Upper lobe of left lung (tissue), 6 donors: ENCODE results near the gene GAA. TPM values are rescaled to one million over a fixed set of nuclear protein-coding genes. Genes with fewer than 3 reads are reported as not detected.

Experiments used
- ATAC-seq, 2 donors: fragments of 200-7000 bp; cut with Tn5 transposase; one replicate each; pipeline ENCODE4 v1.9.1; 2022; ENCODE audit warnings: mild to moderate bottlenecking in 2 of 2, moderate library complexity in 2 of 2; ENCODE audit not compliant: low FRiP score in 2 of 2
- DNase-seq, 2 donors: peaks; one replicate each; pipeline ENCODE4 v3.0.0-alpha.2; 2019 to 2020
- H3K27ac ChIP-seq, 4 donors: fragments of 200-600 bp; sonication (generic); one replicate each; pipeline ENCODE4 v1.5.1; 2016 to 2019
- H3K27me3 ChIP-seq, 4 donors: fragments of 200-600 bp; sonication (generic); one replicate each; pipeline ENCODE4 v1.5.1; 2017 to 2019
- H3K36me3 ChIP-seq, 4 donors: fragments of 200-600 bp; sonication (generic); one replicate each; pipeline ENCODE4 v1.5.1; 2016 to 2019
- H3K4me1 ChIP-seq, 4 donors: fragments of 200-600 bp; sonication (generic); one replicate each; pipeline ENCODE4 v1.5.1; 2018 to 2019
- H3K4me3 ChIP-seq, 4 donors: fragments of 200-600 bp; sonication (generic); one replicate each; pipeline ENCODE4 v1.5.1; 2017 to 2019; ENCODE audit warnings: mild to moderate bottlenecking in 2 of 4, moderate library complexity in 1 of 4
- H3K9me3 ChIP-seq, 4 donors: fragments of 200-600 bp; sonication (generic); one replicate each; pipeline ENCODE4 v1.5.1; 2018 to 2019
- CTCF ChIP-seq, 6 experiments: fragments of 450-650 bp in 4 of 6; fragments of 200-600 bp in 2 of 6; sonication (generic) in 2 of 6; IDR thresholded peaks; one replicate each; pipeline ENCODE4 v1.5.1; 2016 to 2019; ENCODE audit warnings: antibody characterized with exemption in 6 of 6
- EP300 ChIP-seq, 4 donors: sonication (generic); formaldehyde crosslinking; IDR thresholded peaks; one replicate each; pipeline ENCODE4 v1.5.1; 2017; ENCODE audit warnings: antibody characterized with exemption in 4 of 4, control low read depth in 2 of 4
- POLR2A ChIP-seq, 4 donors: fragments of 450-650 bp; IDR thresholded peaks; one replicate each; pipeline ENCODE4 v1.5.1; 2016 to 2017; ENCODE audit warnings: antibody characterized with exemption in 4 of 4, mild to moderate bottlenecking in 2 of 4
- POLR2AphosphoS5 ChIP-seq, 2 donors: sonication (generic); formaldehyde crosslinking; IDR thresholded peaks; one replicate each; pipeline ENCODE4 v1.5.1; 2017; ENCODE audit warnings: antibody characterized with exemption in 2 of 2
- whole genome bisulfite sequencing, 2 donors: methylation state at CpG; one replicate each; pipeline ENCODE4 v1.1.5; 2017 to 2018; 5-methylcytosine and 5-hydroxymethylcytosine counted together
- total RNA-seq, 6 donors: library from RNA; depleted of rRNA in 4 of 6; stranded (reverse); fragments of >200 nt in 4 of 6; gene quantifications; one replicate each; pipeline versions ENCODE4 v1.1.0 to v1.2.1, GENCODE V29; 2016 to 2021
- donor health status: DM: no; HTN: no; CAD: no; lungs with moderate emphysema.
- donor health status: DM: no; HTN: yes; CAD: no; lungs with severe emphysema.

Gene GAA
- total RNA-seq, 6 donors from 2014 or later, result 54.7 to 178 (median 157) TPM

DNA sequence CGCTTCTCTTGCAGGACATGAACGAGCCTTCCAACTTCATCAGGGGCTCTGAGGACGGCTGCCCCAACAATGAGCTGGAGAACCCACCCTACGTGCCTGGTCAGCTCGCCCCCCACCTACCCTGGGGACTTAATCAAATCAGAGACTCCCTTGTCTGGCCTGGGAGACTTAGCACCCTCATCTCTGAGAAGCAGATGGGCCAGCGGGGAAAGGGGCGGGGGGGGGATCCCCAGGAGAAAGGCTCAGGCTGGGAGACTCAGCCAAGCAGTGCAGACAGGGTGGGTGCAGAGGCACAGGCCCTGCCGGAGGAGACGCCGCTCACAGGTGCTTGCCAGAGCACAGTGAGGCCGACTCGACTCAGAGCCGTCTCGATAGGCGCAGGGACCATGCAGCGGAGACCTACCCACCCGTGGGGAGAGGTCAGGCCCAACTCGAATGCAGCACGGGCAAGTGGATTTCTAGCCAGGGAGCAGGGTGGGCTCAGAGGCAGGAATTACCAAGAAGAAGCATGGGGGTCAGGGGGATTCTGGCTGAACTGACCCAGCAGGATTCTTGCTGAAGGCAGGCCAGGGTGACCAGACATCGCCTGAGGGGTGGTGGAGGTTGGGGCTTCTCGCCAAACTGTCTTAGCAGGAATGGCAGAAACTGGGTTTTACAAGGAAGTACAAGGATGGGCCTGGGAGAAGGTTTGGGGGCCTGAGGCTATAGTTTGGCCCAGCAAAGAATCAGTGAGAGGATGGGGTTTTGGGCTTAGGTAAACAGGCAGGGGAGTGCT, 9.7 kb downstream of the GAA start:
- no peak overlapping the region for H3K4me3 ChIP-seq
- WGBS, 2 donors, result 90 to 94% methylated on average over 17 to 18 of the region's 21 CpGs
- TF ChIP-seq CTCF (IDR thresholded peaks at IDR 0.05) (no peak), EP300 (IDR thresholded peaks at IDR 0.05) (no peak), POLR2A (IDR thresholded peaks at IDR 0.05) (no peak), POLR2AphosphoS5 (IDR thresholded peaks at IDR 0.05) (no peak)
- DNase-seq, result no peak
- no peaks in the 10 kb centered on the region for H3K27me3 ChIP-seq
- peaks cover 0 to 31% (median 5%) of the 10 kb centered on the region in 4 donors for H3K36me3 ChIP-seq
- H3K4me1 ChIP-seq, result no peaks in the 10 kb centered on the region
- H3K27ac ChIP-seq, result no peak overlapping the region
- no peak for ATAC-seq
- H3K9me3 ChIP-seq, result no peaks in the 10 kb centered on the region

GRCh38 chr17:80111702-80112470, 10.5 kb downstream of the GAA start:
- Histone ChIP-seq H3K36me3 (peaks cover 0 to 31% (median 5%) of the 10 kb centered on the region in 4 donors), H3K27ac (no peak overlapping the region), H3K4me3 (no peak overlapping the region), H3K9me3 (no peaks in the 10 kb centered on the region), H3K4me1 (no peaks in the 10 kb centered on the region), H3K27me3 (no peaks in the 10 kb centered on the region)
- no peak for ATAC-seq
- TF ChIP-seq EP300 (IDR thresholded peaks at IDR 0.05), result no peak
- no peak for TF ChIP-seq POLR2AphosphoS5 (IDR thresholded peaks at IDR 0.05)
- TF ChIP-seq CTCF (IDR thresholded peaks at IDR 0.05), result no peak
- no peak for TF ChIP-seq POLR2A (IDR thresholded peaks at IDR 0.05)
- 91 to 93% methylated on average over 4 to 22 of the region's 26 CpGs for WGBS, 2 donors
- no peak for DNase-seq

DNA sequence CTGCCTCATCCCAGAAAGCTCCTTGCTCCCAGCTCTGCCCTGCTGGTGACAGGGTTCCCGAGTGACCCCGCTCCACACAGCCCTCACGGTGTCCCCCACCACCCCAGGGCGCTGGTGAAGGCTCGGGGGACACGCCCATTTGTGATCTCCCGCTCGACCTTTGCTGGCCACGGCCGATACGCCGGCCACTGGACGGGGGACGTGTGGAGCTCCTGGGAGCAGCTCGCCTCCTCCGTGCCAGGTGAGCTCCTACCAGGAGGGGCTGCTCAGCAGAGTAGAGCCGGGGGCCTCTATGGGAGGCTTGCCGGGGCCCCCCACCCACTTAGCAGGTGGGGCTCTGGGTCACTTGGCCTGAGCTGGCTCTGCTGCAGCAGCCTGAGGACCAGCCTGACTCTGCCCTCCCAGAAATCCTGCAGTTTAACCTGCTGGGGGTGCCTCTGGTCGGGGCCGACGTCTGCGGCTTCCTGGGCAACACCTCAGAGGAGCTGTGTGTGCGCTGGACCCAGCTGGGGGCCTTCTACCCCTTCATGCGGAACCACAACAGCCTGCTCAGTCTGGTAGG, 11.2 kb downstream of the GAA start:
- no peaks in the 10 kb centered on the region for H3K9me3 ChIP-seq
- peaks cover 0 to 31% (median 5%) of the 10 kb centered on the region in 4 donors for H3K36me3 ChIP-seq
- H3K4me1 ChIP-seq, result no peaks in the 10 kb centered on the region
- no peak for ATAC-seq
- H3K4me3 ChIP-seq, result no peak overlapping the region
- TF ChIP-seq CTCF (IDR thresholded peaks at IDR 0.05) (no peak), POLR2AphosphoS5 (IDR thresholded peaks at IDR 0.05) (no peak), EP300 (IDR thresholded peaks at IDR 0.05) (no peak), POLR2A (IDR thresholded peaks at IDR 0.05) (no peak)
- 93 to 98% methylated on average over 12 to 15 of the region's 24 CpGs for WGBS, 2 donors
- no peaks in the 10 kb centered on the region for H3K27me3 ChIP-seq
- DNase-seq, result no peak
- no peak overlapping the region for H3K27ac ChIP-seq

DNA sequence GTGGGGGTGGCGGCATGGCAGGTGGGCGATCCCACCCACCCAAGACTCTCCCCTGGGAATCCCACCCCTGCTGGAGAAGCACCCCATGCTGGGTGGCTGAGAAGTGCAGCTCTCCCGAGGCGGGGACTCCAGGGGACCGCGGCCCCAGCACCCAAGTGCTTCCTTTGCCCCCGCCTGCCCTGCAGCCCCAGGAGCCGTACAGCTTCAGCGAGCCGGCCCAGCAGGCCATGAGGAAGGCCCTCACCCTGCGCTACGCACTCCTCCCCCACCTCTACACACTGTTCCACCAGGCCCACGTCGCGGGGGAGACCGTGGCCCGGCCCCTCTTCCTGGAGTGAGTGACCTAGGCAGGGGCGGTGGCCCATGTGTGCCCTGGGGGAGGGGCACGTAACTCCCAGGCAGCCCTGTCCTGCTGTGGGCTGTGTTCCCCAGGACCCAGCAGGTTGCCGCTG, 11.7 kb downstream of the GAA start:
- ATAC-seq (no peak), DNase-seq (peak in 1 of 2 donors; percentile 75)
- H3K27ac ChIP-seq, result no peak overlapping the region
- no peak for TF ChIP-seq POLR2A (IDR thresholded peaks at IDR 0.05)
- no peak for TF ChIP-seq CTCF (IDR thresholded peaks at IDR 0.05)
- no peak for TF ChIP-seq EP300 (IDR thresholded peaks at IDR 0.05)
- no peaks in the 10 kb centered on the region for H3K27me3 ChIP-seq
- no peaks in the 10 kb centered on the region for H3K4me1 ChIP-seq
- no peak overlapping the region for H3K4me3 ChIP-seq
- H3K9me3 ChIP-seq, result no peaks in the 10 kb centered on the region
- H3K36me3 ChIP-seq, result peaks cover 0 to 31% (median 5%) of the 10 kb centered on the region in 4 donors
- WGBS, 2 donors, result 92 to 93% methylated on average over 10 to 19 of the region's 20 CpGs
